ENCODE data around the gene ERC1. TPM values are rescaled to one million over a fixed set of nuclear protein-coding genes. Genes with fewer than 3 reads are reported as not detected.

Gene ERC1
- total RNA-seq, 1 experiment from 2014 or later, result 40.4 TPM

GRCh38 chr12:1201886-1202285 is 210.9 kb downstream of the ERC1 start:
- TF ChIP-seq CTCF (IDR thresholded peaks at IDR 0.05) (no peak), TCF7L2 (IDR thresholded peaks at IDR 0.05; ENCODE audit: low read depth, low read length) (no peak), REST (IDR thresholded peaks at IDR 0.05; ENCODE audit: insufficient read depth in 1 of 2, low read depth in 2 of 2, low read length in 1 of 2) (no peak), POLR2AphosphoS5 (IDR thresholded peaks at IDR 0.05; ENCODE audit: low read depth, low read length) (no peak), SIN3A (IDR thresholded peaks at IDR 0.05; ENCODE audit: borderline replicate concordance, insufficient read depth, low read depth, low read length) (no peak)
- BruUV-seq (replicated peaks), result no TSS peak
- in situ Hi-C loops (cut with HindIII; ENCODE audit: low pct_unique_long_range_greater_than_20kb, low sequenced_read_pairs) (no loop called here), intact Hi-C loops (cut with micrococcal nuclease; ENCODE audit: unreplicated experiment) (no loop called here)
- Histone ChIP-seq H3K27me3 (ENCODE audit: control insufficient read depth, insufficient read depth, low read length) (no peaks in the 10 kb centered on the region), H3K4me3 (ENCODE audit: low read depth in 2 of 2, low read length in 2 of 2) (no peak overlapping the region), H3K9me3 (ENCODE audit: control insufficient read depth, insufficient read depth, low read depth, low read length) (no peaks in the 10 kb centered on the region; the same call in 1 of the 2 replicates), H3K36me3 (ENCODE audit: control insufficient read depth, insufficient read depth, low read length) (no peaks in the 10 kb centered on the region), H3K4me1 (ENCODE audit: control insufficient read depth, insufficient read depth, low read length) (no peaks in the 10 kb centered on the region; the same call in 1 of the 2 replicates), H3K27ac (ENCODE audit: low read length) (no peak overlapping the region)
- ChIA-PET CTCF (no interaction called here), POLR2A (no interaction called here)
- ATAC-seq (no peak), DNase-seq (ENCODE audit: low read depth, low spot score) (no peak)

GRCh38 chr12:1203735-1204019 is 212.7 kb downstream of the ERC1 start:
- no peak for DNase-seq (ENCODE audit: low read depth, low spot score)
- POLR2A ChIA-PET, result no interaction called here
- Histone ChIP-seq H3K27me3 (ENCODE audit: control insufficient read depth, insufficient read depth, low read length) (no peaks in the 10 kb centered on the region), H3K27ac (ENCODE audit: low read length) (no peak overlapping the region), H3K36me3 (ENCODE audit: control insufficient read depth, insufficient read depth, low read length) (no peaks in the 10 kb centered on the region; the same call in 1 of the 2 replicates), H3K4me3 (ENCODE audit: low read depth in 2 of 2, low read length in 2 of 2) (no peak overlapping the region), H3K9me3 (ENCODE audit: control insufficient read depth, insufficient read depth, low read depth, low read length) (no peaks in the 10 kb centered on the region), H3K4me1 (ENCODE audit: control insufficient read depth, insufficient read depth, low read length) (no peaks in the 10 kb centered on the region; the same call in 1 of the 2 replicates)
- ATAC-seq, result no peak
- TF ChIP-seq CTCF (IDR thresholded peaks at IDR 0.05) (no peak), REST (IDR thresholded peaks at IDR 0.05; ENCODE audit: insufficient read depth in 1 of 2, low read depth in 2 of 2, low read length in 1 of 2) (no peak), SIN3A (IDR thresholded peaks at IDR 0.05; ENCODE audit: borderline replicate concordance, insufficient read depth, low read depth, low read length) (no peak), POLR2AphosphoS5 (IDR thresholded peaks at IDR 0.05; ENCODE audit: low read depth, low read length) (no peak), TCF7L2 (IDR thresholded peaks at IDR 0.05; ENCODE audit: low read depth, low read length) (no peak)
- no TSS peak for BruUV-seq (replicated peaks)
- in situ Hi-C loops (cut with HindIII; ENCODE audit: low pct_unique_long_range_greater_than_20kb, low sequenced_read_pairs), result no loop called here
- intact Hi-C loops (cut with micrococcal nuclease; ENCODE audit: unreplicated experiment), result no loop called here
- CTCF ChIA-PET, result no interaction called here
